Activated T-helper 1 cell treated with Interleukin-2 at 50 U/mL for 16 hours (primary cell): Measurements from ENCODE around the gene EMC6.

Experiments used
- DNase-seq: peaks from one replicate; pipeline ENCODE4 v3.0.0-alpha.2; 2020; ENCODE audit warnings: low read depth

The EMC6 gene

DNA sequence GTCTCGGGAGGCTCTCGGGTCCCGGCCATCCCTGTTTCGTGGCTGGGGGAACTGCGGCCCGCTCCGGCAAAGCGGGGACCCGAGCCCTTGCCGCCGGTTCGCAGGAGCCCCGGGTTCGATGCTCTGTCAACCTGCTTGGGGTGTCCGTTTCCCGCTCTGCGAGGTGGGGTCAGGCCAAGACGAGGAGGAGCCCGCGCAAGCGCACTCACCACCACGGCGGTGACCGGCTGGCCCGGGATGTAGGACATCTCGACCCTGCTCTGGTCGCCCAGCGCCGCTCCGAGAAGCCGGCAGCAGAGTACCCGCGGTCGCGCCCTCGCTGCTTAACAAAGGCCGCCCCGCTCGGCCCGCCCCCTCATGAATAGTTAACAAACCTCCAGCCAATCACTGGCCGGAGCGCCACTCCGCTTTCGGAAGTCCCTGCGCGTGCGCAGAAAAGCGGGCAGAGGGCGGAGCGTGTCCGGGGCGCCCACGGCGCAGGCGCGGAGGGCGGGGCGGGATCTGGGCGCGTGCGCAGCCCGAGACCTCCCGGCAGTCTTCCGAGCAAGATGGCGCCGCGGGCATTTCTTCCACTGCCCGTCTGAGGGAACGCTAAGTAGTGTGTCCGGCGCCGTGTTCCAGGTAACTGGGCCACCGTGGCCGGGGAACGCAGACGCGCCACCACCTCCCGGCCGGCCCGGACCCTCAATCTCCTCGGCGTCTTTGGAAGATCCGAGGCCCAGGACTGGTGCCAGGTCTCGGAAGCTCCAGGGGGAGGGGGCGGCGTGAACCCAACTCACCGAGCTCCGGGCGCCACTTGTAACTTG, at the start of gene EMC6, which contains the start of gene TAX1BP3:
TSS of gene EMC6 (plus strand) at position 534 of the 806 bp plus-strand sequence. CDS start 335 bp downstream, outside the sequence.
TSS of gene TAX1BP3 (minus strand) at position 300 of the 806 bp plus-strand sequence. CDS start at position 248, 52 bp downstream.
- peak; percentile 99 for DNase-seq

DNA sequence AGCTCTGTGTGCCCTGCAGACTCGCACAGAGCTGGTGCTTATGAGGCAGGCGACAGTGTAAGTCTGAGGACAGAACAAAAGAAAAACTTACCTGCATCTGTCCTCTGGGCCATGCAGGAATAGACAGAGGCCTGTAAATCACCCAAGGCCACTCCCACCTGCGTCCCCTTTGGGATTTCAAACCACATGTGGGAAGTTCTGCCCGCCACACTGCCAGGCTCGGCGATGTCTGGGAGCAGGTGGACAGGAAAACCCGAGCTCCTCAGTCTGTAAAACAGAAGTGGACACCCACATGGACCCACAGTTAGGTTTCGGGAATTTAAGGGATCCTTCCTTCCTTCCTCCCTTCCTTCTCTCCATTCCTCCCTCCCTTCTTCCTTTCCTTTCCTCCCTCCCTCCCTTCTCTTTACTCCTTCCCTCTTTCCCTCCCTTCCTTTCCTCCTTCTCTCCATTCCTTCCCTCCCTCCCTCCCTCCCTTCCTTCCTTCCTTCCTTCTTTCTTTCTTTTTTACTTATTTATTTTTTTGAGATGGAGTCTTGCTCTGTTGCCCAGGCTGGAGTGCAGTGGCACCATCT, 47.4 kb upstream of the EMC6 start:
- DNase-seq: no peak

DNA sequence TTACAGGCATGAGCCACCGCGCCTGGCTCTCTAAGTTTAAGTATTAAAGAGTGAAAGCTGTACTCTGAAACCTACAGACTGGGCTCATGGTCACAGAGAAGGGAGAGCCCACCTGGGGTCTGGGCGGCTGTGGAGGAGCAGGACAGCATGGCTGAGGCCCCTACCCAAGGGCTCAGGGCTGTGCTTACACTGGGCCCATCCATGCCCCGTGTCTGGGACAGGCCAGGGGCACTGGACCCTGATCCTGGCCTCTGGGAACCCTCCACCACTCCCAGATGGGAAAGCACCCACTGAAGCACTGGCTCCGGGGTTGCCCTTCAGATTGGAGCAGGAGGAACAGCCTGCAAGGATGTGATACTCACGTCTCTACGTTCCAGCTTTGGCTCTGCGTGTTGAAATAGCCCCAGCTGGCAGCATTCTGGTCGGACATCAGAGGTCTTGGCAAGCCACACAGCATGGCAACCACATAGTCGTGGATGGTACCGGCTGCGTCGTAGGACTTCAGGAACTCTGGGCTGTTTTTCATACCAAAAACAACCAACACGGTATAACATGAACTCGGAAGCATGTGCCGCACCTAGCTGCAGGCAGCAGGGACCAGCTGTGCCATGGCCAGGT, 45.5 kb upstream of the EMC6 start:
- DNase-seq: no peak

DNA sequence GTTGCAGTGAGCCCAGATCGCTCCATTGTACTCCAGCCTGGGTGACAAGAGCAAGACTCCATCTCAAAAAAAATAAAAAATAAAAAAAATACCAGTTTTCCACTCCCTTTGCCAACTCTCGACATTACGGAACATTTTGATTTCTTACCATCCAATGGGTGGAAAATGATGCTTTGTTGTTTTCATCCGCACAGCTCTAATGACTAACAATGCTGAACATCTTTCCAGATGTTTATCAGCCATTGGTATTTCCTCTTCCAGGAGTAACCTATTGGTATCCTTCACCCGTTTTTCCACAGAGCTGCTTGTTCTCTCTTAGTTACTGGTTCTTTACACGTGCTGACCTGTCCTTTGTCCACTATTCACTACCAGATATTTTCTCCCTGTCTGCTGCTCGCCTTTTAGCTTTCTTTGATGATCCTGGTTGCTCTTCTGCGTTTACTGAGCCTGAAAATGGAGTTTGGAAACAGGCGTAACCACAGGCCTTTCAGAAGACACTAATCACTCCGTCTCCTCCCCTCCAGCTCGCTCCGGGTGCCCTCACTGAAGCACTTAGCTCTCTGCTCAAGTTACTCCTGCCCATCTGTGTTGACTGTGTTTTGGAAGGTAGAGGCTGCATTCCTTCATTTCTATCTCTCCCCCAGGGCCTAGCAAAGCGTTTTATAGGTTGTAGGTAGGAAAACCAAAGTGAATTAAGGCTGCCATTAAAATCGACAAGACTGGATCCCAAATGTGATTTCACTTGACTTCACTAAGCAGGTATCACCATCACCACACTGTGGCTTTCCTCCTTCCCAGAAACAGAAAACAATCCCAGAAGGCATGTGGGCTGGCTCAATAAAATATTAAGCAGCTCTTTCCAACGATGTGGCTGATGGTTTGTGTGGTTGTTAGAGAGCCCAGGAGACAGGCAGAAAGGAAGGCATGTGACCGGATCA, 41.5 kb upstream of the EMC6 start:
- no peak for DNase-seq

DNA sequence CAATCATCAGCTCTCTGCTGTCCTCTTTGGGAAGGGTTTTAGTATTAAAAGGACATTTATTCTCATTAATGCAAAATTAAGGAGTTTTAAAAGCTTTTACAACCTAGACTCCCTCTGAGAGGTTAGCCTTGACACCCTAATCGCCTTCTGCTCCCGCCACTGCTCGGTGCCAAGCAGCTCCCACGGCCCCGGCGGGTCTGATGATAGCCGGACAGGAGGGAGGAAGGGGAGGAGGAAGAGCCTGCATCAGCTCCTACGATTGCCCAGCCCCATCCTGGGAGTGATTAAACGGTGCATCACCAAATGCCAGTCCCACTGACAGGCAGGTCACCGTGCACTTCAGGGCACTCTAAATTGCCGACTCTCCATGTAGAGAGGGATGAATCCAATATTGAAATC, 40.8 kb upstream of the EMC6 start:
- no peak for DNase-seq

DNA sequence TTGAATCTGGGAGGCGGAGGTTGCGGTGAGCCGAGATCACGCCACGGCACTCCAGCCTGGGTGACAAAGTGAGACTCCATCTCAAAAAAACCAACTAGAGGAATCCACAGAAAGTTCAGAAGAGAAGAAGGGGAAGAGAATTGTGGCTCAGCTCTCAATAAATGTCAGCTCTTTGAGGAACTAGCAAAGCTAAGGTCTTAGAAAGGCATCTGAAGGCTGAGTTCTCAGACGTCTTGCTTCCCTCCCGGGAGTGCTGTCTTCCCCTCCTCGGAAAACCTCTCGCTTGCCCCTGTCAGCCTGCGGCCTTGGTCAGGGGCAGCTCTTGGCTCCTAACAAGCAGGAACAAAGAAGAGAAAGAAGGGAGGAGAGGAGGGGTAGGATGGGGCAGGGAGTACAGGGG, 37.8 kb upstream of the EMC6 start:
- DNase-seq: no peak

DNA sequence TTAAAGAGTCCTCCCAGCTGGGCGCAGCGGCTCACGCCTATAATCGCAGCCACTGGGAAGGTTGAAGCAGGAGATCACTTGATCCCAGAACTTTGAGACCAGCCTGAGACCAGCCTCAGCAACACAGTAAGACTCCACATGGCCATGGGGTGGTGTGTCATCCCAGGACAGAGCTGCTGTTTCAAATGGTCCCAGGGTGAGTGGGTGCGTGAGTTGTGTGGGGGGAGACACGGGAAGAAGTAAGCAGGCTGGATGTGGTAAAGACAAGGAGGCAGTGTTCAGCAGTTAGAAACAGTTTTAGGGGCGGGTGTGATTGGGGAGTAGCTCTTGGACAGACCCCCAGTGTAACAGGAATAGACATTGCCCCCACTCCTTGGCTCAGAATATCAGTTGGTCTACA, 36.3 kb upstream of the EMC6 start:
- DNase-seq: no peak

DNA sequence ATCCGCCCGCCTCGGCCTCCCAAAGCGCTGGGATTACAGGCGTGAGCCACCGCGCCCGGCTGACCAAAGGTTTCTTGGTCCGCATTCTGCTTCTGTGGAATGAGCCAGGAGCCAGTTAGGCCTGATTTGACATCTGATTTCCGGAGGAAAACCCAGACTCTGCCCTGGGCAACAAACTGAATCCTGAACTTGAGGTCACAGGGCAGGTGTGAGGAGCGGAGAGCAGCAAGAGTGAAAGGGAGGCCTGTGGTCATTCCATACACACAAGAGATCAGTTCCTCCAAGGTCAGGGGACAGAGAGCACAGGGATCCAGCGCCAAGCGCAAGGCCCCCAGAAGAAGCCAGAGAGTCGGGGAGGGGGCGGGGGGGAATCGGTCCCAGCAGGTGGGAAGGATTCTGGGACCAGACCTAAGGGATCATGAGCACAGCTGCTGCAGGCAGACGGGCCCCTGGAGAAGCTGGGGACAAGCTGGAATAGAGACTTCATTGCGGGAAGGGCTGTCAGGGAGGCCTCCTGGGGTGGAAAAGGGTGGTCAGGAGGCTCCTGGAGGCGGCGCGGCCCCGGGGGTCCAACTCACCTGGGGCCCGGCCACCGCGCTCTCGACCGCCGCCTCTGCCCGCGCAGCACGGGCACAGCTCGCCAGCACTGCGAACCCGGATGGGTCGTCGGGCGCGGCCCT, 33.0 kb upstream of the EMC6 start:
- no peak for DNase-seq

DNA sequence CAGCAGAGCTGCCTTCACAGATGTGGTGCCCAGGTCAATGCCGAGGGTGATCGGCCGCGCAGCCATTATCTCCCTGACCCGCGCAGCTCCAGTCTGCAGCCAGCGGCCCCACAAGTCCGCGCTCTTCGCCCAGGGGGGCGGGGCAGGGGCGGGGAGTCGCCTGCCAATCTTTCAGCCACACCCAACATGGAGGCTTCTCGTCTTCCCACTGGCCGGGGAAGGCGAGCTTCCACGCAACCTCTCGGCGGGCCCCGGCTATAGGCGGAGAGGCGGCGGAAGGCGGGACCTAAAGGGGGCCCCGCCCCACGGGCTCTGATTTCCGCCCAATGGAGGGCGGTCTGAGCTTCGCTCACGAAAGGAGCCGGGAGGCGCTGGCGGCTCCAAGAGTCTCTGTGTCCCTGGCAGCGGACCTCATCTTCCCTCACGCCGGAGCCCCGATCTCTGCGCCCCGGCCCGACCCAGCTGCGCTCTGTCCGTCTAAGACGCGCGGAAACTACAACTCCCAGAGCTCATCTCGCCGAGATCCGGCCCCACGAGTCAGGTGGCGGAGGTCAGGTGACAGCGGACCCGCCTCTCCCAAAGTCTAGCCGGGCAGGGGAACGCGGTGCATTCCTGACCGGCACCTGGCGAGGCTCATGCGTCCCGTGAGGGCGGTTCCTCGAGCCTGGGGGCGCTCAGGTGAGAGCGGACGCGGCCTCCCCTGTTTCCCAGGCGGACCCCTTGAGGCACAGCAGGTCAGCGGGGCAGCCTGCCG, 32.3 kb upstream of the EMC6 start, which contains the start of the genes CTNS and SHPK:
TSS of gene CTNS (plus strand) at position 607 of the 754 bp plus-strand sequence. CDS start 3,447 bp downstream, outside the sequence.
TSS of gene SHPK (minus strand) at position 97 of the 754 bp plus-strand sequence. CDS start at position 66, 31 bp downstream.
- peak; percentile 92 for DNase-seq

DNA sequence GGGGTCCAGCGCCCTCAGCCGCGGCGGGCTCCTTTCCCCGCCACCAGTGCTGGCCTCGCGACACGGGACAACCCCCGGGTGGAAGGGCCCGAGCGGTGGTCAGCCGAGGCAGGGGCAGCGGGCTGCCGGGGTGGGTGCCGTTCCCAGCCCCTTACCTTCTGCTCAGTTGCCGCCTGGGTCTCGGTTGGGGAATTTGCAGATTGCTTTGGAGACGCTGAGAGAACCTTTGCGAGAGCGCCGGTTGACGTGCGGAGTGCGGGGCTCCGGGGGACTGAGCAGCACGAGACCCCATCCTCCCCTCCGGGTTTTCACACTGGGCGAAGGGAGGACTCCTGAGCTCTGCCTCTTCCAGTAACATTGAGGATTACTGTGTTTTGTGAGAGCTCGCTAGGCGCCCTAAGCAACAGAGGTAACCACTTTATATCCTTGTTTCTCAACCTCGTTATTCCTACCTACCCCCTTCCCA, 31.7 kb upstream of the EMC6 start:
- DNase-seq: no peak

DNA sequence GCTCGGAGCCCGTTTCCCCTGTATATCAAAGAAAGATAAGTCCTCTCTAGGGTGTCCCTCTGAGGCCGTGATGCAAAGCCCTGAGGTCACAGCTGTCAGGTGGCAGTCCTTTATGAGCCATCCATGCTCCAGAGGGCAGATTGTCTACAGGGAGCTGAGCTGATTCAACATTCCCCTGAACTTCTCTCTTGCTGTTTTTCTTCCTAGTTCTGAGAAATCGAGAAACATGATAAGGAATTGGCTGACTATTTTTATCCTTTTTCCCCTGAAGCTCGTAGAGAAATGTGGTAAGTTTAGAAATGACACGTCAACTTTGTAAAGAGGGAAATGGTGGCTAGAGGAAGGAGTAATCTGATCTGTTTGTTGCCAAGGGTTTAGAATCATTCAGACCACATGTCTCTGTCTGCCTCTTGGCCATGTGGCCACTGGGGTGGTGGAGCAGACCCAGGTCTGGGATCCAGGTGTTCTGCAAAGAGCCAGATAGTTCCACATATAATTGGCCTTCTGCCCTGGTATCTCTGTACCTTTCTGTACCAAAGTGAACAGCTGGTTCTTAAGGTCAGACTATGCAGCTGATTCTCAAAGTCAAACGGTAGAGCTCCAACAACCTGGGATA, 28.5 kb upstream of the EMC6 start:
- DNase-seq: no peak

DNA sequence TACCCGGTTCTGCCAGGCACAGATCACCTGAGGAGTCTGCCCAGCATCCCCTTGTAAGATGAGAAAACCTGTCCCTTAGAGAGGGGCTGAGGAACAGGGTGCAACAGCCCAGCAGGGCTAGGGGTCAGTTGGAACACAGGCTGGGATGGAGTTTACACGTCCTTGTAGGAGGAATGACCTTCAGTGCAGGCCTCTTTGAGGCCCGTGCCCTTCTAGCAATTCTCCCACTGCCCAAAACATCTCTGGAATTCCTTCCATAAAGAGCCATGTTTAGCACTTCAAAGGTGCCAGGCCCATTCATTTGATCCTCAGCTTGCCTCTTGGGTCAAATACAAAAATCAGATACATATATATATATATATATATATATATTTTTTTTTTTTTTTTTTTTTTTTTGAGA, 27.6 kb upstream of the EMC6 start:
- DNase-seq: no peak

DNA sequence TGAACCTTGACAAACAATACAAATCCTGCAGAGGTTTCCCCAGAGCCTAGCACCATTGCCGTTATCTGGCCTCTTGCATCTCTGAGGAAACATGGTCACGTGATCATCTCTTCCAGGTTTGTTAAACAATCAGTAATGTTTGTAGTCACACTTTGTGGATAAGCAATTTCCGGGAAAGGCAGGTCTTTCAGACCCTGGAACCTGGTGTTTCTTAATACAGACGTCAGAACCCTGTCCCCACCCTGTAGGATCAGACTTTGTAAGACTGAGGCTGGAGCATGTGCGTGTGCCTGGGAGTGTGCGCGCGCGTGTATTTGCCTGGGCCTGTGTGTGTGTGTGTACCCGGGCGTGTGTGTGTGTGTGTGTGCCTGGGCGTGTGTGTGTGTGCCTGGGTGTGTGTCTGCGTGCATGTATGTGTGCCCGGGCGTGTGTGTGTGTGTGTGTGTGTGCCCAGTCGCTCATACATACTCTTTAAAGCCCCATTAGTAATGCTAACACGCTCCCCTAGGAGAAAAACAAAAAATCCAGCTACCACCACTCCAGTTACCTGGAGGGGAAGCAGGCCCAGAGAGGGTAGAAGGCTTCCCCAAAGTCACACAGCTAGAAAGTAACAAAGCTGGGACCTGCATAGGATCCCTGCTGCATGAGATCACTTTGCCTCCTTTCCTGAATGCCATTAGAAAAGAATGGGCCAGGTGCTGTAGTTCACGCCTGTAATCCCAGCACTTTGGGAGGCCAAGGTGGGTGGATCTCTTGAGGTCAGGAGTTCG, 26.7 kb upstream of the EMC6 start:
- no peak for DNase-seq

DNA sequence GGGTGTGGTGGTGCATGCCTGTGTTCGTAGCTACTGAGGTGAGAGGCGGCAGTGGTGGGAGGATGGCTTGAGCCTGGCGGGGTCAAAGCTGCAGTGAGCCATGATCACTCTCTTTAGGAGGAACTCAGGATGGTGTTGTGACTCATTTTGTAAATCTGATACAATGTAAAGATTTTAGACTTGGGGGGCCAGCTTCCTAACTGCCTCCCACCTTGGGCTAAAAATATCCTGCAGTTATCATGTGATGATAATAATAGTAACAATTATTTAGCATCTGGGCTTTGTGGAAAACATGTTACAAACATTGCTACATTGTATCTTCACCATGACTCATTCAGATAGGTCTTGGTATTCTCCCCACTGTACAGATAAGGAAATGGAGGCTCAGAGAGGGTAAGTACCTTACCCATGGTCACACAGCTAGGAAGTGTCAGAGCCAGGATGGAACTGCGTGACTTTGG, 24.7 kb upstream of the EMC6 start:
- DNase-seq: no peak

DNA sequence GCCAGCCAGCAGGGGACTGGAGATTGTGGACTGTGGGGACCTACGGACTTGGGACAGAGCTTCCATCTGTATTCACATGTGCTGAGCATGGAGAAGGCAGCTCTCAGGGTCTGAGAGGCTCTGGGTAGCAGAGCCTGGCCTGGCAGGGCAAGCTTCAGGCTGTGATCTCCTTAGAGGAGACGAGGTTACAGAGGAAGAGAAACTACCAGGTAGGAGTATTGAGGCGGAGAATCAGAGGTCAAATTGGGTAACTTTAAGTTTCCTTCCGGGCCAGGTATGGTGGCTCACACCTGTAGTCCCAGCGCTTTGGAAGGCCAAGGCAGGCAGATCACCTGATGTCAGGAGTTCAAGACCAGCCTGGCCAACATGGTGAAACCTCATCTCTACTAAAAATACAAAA, 23.3 kb upstream of the EMC6 start:
- DNase-seq: no peak

DNA sequence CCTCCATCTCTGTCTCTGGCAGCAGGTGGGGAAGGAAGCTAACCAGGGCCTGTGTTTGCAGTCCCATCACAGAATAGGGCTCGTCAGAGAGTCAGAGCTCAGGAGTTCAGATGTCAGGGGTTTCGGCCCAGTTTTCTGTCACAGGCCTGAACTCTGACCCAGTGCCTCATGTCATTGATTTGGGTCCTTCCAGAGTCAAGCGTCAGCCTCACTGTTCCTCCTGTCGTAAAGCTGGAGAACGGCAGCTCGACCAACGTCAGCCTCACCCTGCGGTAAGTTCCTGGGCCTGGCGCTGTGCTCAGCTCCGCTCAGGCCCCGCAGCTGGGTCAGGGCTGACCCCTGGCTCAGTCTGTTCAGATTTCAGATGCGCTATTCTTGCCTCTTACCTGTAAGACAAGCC, 21.4 kb upstream of the EMC6 start:
- no peak for DNase-seq

DNA sequence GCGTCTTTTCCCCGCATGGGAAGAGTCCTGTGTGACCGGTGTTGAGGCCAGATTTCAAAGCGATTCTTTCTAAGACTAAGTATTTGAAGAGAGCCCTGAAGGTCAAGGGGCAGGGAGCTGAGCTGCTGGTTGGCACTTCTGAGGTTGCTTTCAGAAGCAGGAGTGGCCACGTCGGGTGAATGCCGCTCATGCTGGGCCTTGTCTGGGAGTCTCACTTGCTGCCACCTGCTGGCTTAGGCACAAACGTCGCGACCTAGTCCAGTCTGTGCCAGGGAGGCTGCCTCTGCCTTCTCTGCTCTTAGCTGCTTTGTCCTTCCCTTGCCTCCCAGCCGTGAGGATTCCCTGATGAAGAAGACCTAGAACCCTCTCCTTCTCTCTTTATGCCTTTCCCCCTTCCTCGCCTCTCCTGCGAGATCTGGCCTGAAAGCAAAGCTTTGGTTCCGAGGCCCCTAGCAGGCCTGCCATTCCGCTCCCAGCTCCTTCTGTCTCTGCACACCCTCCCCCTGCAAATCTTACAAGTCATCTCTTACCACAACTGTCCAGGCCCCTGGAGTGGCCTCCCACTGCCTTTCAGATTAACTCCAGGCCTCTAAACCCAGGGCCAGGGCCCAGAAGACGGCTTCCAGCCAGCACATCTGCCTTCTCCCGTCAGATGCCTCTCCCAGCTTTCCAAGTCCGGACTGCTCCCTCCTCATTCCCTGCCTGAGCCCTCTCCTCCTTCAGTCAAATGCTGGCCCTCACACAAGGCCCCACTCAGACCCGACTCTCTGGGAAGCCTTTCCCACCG, 20.6 kb upstream of the EMC6 start:
- no peak for DNase-seq

DNA sequence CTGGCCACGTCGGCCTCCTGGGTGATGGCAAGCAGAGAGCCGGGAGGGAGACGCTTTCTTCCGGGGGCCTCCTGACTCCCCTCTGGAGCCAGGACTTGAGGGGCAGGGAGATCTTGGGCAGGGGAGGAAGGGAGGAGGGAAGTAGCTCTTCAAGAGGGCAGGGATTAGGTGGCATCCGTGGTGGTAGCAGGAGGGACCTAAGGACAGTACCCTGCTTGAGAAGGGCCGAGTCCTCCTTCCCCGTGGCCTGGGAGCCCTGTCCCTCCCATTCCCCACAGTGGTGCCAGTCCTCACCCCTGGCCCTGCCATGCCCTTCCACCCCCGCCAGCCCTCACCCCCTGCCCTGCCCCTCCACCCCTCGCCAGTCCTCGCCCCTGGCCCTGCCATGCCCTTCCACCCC, 12.8 kb upstream of the EMC6 start:
- DNase-seq: no peak
